PC-3 (cell line): ENCODE data around the gene CACNA1A. TPM values are rescaled to one million over a fixed set of nuclear protein-coding genes. Genes with fewer than 3 reads are reported as not detected.

Experiments used
- ATAC-seq: fragments of 200-7000 bp; cut with Tn5 transposase; 2 replicates; pipeline ENCODE4 v1.9.1; 2020; ENCODE audit warnings: mild to moderate bottlenecking, moderate library complexity
- BruUV-seq: library from RNA; stranded (reverse); fragments of 400-500 nt; replicated peaks from 2 replicates; lab custom pipeline; 2021; lab: Mats Ljungman, UMichigan
- CTCF ChIA-PET: fragments of 300-600 bp; sonication (Branson Sonifier 250); formaldehyde crosslinking; loops from one replicate; lab custom pipeline; 2022; ENCODE audit warnings: antibody characterized with exemption; lab: Charles Lee
- POLR2A ChIA-PET: fragments of 300-600 bp; sonication (Branson Sonifier 250); formaldehyde crosslinking; loops from one replicate; lab custom pipeline; 2022; ENCODE audit warnings: antibody characterized with exemption; ENCODE audit not compliant: unreplicated experiment; lab: Charles Lee
- DNase-seq: peaks from one replicate; pipeline ENCODE4 v3.0.0-alpha.2; 2015
- H2AFZ ChIP-seq: fragments of 300-600 bp; sonication (generic); 2 replicates; pipeline ENCODE4 v1.6.0; 2016; ENCODE audit warnings: antibody characterized with exemption, low read length
- H3F3A ChIP-seq: fragments of 300-600 bp; sonication (generic); one replicate; pipeline ENCODE4 v1.6.0; 2017; ENCODE audit warnings: antibody characterized with exemption, low read length, control low read depth, mild to moderate bottlenecking; ENCODE audit not compliant: unreplicated experiment
- H3K27ac ChIP-seq: fragments of 300-600 bp; sonication (generic); 2 replicates; pipeline ENCODE4 v1.5.1; 2016; ENCODE audit warnings: mild to moderate bottlenecking, low read length
- H3K27me3 ChIP-seq: fragments of 300-600 bp; sonication (generic); 2 replicates; pipeline ENCODE4 v1.6.1; 2016; ENCODE audit warnings: low read length, mixed read lengths
- H3K36me3 ChIP-seq: fragments of 300-600 bp; sonication (generic); 2 replicates; pipeline ENCODE4 v1.6.1; 2016; ENCODE audit warnings: low read depth, mixed run types, low read length, mixed read lengths
- H3K4me1 ChIP-seq: fragments of 300-600 bp; sonication (generic); 2 replicates; pipeline ENCODE4 v1.5.1; 2016; ENCODE audit warnings: low read length; ENCODE audit not compliant: insufficient read depth
- H3K4me2 ChIP-seq: fragments of 300-600 bp; sonication (generic); 2 replicates; pipeline ENCODE4 v1.6.0; 2016; ENCODE audit warnings: low read length
- H3K4me3 ChIP-seq: fragments of 300-600 bp; sonication (generic); 2 replicates; pipeline ENCODE4 v1.5.1; 2016; ENCODE audit warnings: mild to moderate bottlenecking, low read length, mixed read lengths
- H3K79me2 ChIP-seq: fragments of 300-600 bp; sonication (generic); 2 replicates; pipeline ENCODE4 v1.6.1; 2017; ENCODE audit warnings: low read length, mixed read lengths
- H3K9ac ChIP-seq: fragments of 300-600 bp; sonication (generic); 2 replicates; pipeline ENCODE4 v1.6.0; 2016; ENCODE audit warnings: mild to moderate bottlenecking, low read length
- H3K9me2 ChIP-seq: fragments of 300-600 bp; sonication (generic); replicated peaks from 2 replicates; pipeline ENCODE4 v1.6.1; 2016; ENCODE audit warnings: mixed run types, low read length, mixed read lengths
- H3K9me3 ChIP-seq: fragments of 300-600 bp; sonication (generic); 2 replicates; pipeline ENCODE4 v1.6.1; 2016; ENCODE audit warnings: low read length, mixed read lengths
- H4K20me1 ChIP-seq: fragments of 300-600 bp; sonication (generic); 2 replicates; pipeline ENCODE4 v1.6.1; 2016; ENCODE audit warnings: low read length, mixed read lengths
- CTCF ChIP-seq: fragments of 300-600 bp; sonication (generic); conservative IDR thresholded peaks from 2 replicates; pipeline ENCODE4 v1.5.1; 2017; ENCODE audit warnings: antibody characterized with exemption, low read depth, mild to moderate bottlenecking, low read length
- EZH2 ChIP-seq: fragments of 300-600 bp; sonication (generic); IDR thresholded peaks from one replicate; pipeline ENCODE4 v1.6.1; 2017; ENCODE audit warnings: antibody characterized with exemption, mild to moderate bottlenecking, low read length; ENCODE audit not compliant: unreplicated experiment
- EZH2phosphoT487 ChIP-seq: fragments of 300-600 bp; sonication (generic); IDR thresholded peaks from 2 replicates; pipeline ENCODE4 v1.6.1; 2018; ENCODE audit warnings: mild to moderate bottlenecking, antibody characterized with exemption, low read length, borderline replicate concordance
- intact Hi-C: fragments of 100-400 bp; cut with micrococcal nuclease; formaldehyde crosslinking; loops from 2 replicates; pipeline ENCODE4 v1.9.0; 2023
- total RNA-seq: library from RNA; depleted of rRNA; stranded (reverse); fragments of >200 nt; gene quantifications from 2 replicates; pipeline ENCODE4 v1.2.3, GENCODE V29; 2014

The CACNA1A gene
- total RNA-seq, 1 experiment from 2014 or later: 0.62 TPM

- no TSS peak for BruUV-seq
- H3F3A ChIP-seq: no peaks in the 10 kb centered on the region
- no peak overlapping the region for H3K9ac ChIP-seq
- no peak overlapping the region for H3K4me2 ChIP-seq
- ChIA-PET CTCF (no interaction called here), POLR2A (no interaction called here)
- H3K27ac ChIP-seq: no peak overlapping the region
- intact Hi-C loops: no loop called here
- TF ChIP-seq EZH2phosphoT487 (no peak), EZH2 (no peak), CTCF (no peak)
- H3K9me3 ChIP-seq: no peaks in the 10 kb centered on the region
- no peaks in the 10 kb centered on the region for H4K20me1 ChIP-seq
- ATAC-seq (no peak), DNase-seq (no peak)
- H3K4me1 ChIP-seq: no peaks in the 10 kb centered on the region
- no peaks in the 10 kb centered on the region for H3K79me2 ChIP-seq
- H3K27me3 ChIP-seq: peaks cover 54% of the 10 kb centered on the region
- no peak overlapping the region for H2AFZ ChIP-seq
- no peak overlapping the region for H3K4me3 ChIP-seq
- no peaks in the 10 kb centered on the region for H3K36me3 ChIP-seq
- H3K9me2 ChIP-seq: no peaks in the 10 kb centered on the region
These were observed 149.5 kb downstream of the CACNA1A start for GRCh38 chr19:13356686-13357280.

- CTCF ChIA-PET: no interaction called here
- Histone ChIP-seq H4K20me1 (no peaks in the 10 kb centered on the region), H3K79me2 (no peaks in the 10 kb centered on the region), H3K9ac (no peak overlapping the region), H3K27me3 (peaks cover 56% of the 10 kb centered on the region), H3K4me3 (no peak overlapping the region), H3K4me1 (no peaks in the 10 kb centered on the region), H3F3A (no peaks in the 10 kb centered on the region), H3K36me3 (no peaks in the 10 kb centered on the region), H3K4me2 (no peak overlapping the region), H2AFZ (no peak overlapping the region), H3K9me3 (no peaks in the 10 kb centered on the region), H3K9me2 (no peaks in the 10 kb centered on the region), H3K27ac (no peak overlapping the region)
- intact Hi-C loops: no loop called here
- TF ChIP-seq EZH2phosphoT487 (no peak), EZH2 (no peak), CTCF (no peak)
- POLR2A ChIA-PET: no interaction called here
- DNase-seq: no peak
- BruUV-seq: no TSS peak
- ATAC-seq: no peak
These were observed 150.1 kb downstream of the CACNA1A start for GRCh38 chr19:13356185-13356584.

- Histone ChIP-seq H3K36me3 (no peaks in the 10 kb centered on the region), H3K9me2 (no peaks in the 10 kb centered on the region), H3K27ac (no peak overlapping the region), H3F3A (no peaks in the 10 kb centered on the region), H3K79me2 (no peaks in the 10 kb centered on the region), H3K4me1 (no peaks in the 10 kb centered on the region), H3K9me3 (no peaks in the 10 kb centered on the region), H3K27me3 (peaks cover 60% of the 10 kb centered on the region), H4K20me1 (no peaks in the 10 kb centered on the region), H2AFZ (no peak overlapping the region), H3K4me2 (no peak overlapping the region), H3K4me3 (no peak overlapping the region), H3K9ac (no peak overlapping the region)
- ChIA-PET CTCF (no interaction called here), POLR2A (no interaction called here)
- no peak for ATAC-seq
- DNase-seq: no peak
- no TSS peak for BruUV-seq
- TF ChIP-seq EZH2: no peak
- TF ChIP-seq EZH2phosphoT487: no peak
- TF ChIP-seq CTCF: no peak
- intact Hi-C loops: no loop called here
These were observed 150.9 kb downstream of the CACNA1A start for GRCh38 chr19:13355356-13355755.
